K562 (cell line): Measurements from ENCODE around the gene RNPEP. TPM values are rescaled to one million over a fixed set of nuclear protein-coding genes. Genes with fewer than 3 reads are reported as not detected.

Source experiments
- ATF1 ChIP-seq, 2 experiments: fragments of 450-650 bp in 1 of 2; IDR thresholded peaks; 2 replicates each; pipeline ENCODE4 v1.6.1; 2016; ENCODE audit warnings: missing compliant biosample characterization in 1 of 2, missing genetic modification characterization in 1 of 2
- GTF2F1 ChIP-seq: IDR thresholded peaks from 2 replicates; pipeline ENCODE4 v1.6.1; 2011; ENCODE audit warnings: low read depth, low read length, improper control_type of control experiment
- MCM3 ChIP-seq: fragments of 450-650 bp; IDR thresholded peaks from 2 replicates; pipeline ENCODE4 v1.6.1; 2016
- NFXL1 ChIP-seq: fragments of 450-650 bp; formaldehyde crosslinking; IDR thresholded peaks from 2 replicates; pipeline ENCODE4 v1.4.0; 2021; ENCODE audit warnings: mild to moderate bottlenecking
- RB1 ChIP-seq: fragments of 450-650 bp; IDR thresholded peaks from 2 replicates; pipeline ENCODE4 v1.6.1; 2017; ENCODE audit warnings: low read depth, mild to moderate bottlenecking
- RBM17 ChIP-seq: fragments of 200-400 bp; formaldehyde crosslinking; IDR thresholded peaks from 2 replicates; pipeline ENCODE4 v1.6.1; 2017; ENCODE audit warnings: low read depth, mild to moderate bottlenecking, low read length, borderline replicate concordance
- SIX5 ChIP-seq, 2 experiments: IDR thresholded peaks; 2 replicates each; pipeline ENCODE4 v1.6.1; 2011; ENCODE audit warnings: low read length in 2 of 2, borderline replicate concordance in 1 of 2, low read depth in 1 of 2, mild to moderate bottlenecking in 1 of 2, moderate library complexity in 1 of 2; ENCODE audit not compliant: insufficient read depth in 1 of 2
- SRSF3 ChIP-seq: fragments of 200-400 bp; formaldehyde crosslinking; IDR thresholded peaks from 2 replicates; pipeline ENCODE4 v1.6.1; 2016; ENCODE audit warnings: mild to moderate bottlenecking, low read length, moderate library complexity; ENCODE audit not compliant: insufficient read depth
- SUPT5H ChIP-seq: fragments of 450-650 bp; IDR thresholded peaks from 2 replicates; pipeline ENCODE4 v1.6.1; 2016
- ZNF408 ChIP-seq: fragments of 250-450 bp; sonication (Bioruptor Pico); IDR thresholded peaks from 2 replicates; pipeline ENCODE4 v1.4.0; 2020; ENCODE audit warnings: low read depth, mild to moderate bottlenecking, moderate library complexity
- polyA plus RNA-seq, 8 experiments: library from polyadenylated mRNA; depleted of rRNA in 4 of 8; stranded (reverse) in 5 of 8; unstranded in 3 of 8; fragments of >200 nt; fragmentation: Nextera tagmentation in 2 of 8; fragmentation: Illumina TruSeq in 1 of 8; extraction: Ambion mirVana in 2 of 8; extraction: Trizol in 1 of 8; gene quantifications; 2 replicates each; pipeline versions ENCODE4 v1.2.1 to v1.2.3, GENCODE V29; 2011 to 2014; ENCODE audit warnings: inconsistent platforms in 1 of 8, missing spikeins in 1 of 8
- total RNA-seq, 7 experiments: library from RNA; depleted of rRNA in 6 of 7; stranded (reverse); fragments of >200 nt in 6 of 7; fragmentation: Illumina TruSeq in 2 of 7; extraction: Trizol in 2 of 7; gene quantifications; 2 replicates each; pipeline versions ENCODE4 v1.2.1 to v1.2.3, GENCODE V29; 2011 to 2021; ENCODE audit warnings: low replicate concordance in 1 of 7
- TF ChIP-seq, protein P1 (sequence below), 2 experiments: fragments of 450-650 bp; IDR thresholded peaks; 2 replicates each; pipeline ENCODE4 v1.6.1; 2018; ENCODE audit warnings: mild to moderate bottlenecking in 2 of 2, low read depth in 1 of 2; ENCODE audit not compliant: partially characterized antibody in 2 of 2
- TF ChIP-seq, protein P2 (sequence below), 2 experiments: fragments of 450-650 bp in 1 of 2; sonication (generic) in 1 of 2; formaldehyde crosslinking in 1 of 2; IDR thresholded peaks; 2 replicates each; pipeline versions ENCODE4 v1.7.1 to v1.9.0; 2016 to 2022; ENCODE audit warnings: inconsistent platforms in 1 of 2, mild to moderate bottlenecking in 1 of 2, missing genetic modification reagents in 1 of 2

Gene RNPEP
- total and polyA plus RNA-seq, 9 of the 15 experiments (the other 6 are each of a cell fraction or from before 2014, with no cell fraction given), result 27.5 to 131 (median 63.4) TPM

DNA sequence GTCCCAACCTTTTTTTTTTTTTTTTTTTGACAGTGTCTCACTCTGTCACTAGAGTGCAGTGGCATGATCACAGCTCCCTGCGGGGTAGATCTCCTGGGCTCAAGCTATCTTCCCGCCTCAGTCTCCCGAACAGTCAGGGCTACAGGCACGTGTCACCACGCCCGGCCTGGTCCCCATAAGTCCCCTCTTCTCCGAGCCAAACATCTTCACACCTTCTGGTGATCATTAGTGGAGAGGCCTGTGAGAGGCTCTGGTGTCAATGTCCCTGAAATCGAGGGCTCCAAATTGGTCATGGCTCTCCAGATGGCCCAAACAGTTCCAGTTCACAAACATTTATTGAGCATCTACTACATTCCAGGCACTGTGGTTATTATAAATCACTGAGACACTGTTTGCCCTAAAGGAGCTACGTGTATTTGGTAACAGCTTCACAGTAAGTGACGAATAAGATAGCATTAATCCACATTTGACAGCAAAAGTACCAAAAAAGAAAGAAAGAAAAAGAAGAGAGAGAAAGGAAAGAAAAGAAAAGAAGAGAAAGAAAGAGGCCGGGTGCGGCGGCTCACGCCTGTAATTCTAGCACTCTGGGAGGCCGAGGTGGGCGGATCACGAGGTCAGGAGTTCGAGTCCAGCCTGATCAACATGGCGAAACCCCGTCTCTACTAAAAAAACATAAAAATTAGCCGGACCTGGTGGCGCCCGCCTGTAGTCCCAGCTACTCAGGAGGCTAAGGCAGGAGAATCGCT, 28.0 kb upstream of the RNPEP start (continued):
- TF ChIP-seq, protein P1, sequence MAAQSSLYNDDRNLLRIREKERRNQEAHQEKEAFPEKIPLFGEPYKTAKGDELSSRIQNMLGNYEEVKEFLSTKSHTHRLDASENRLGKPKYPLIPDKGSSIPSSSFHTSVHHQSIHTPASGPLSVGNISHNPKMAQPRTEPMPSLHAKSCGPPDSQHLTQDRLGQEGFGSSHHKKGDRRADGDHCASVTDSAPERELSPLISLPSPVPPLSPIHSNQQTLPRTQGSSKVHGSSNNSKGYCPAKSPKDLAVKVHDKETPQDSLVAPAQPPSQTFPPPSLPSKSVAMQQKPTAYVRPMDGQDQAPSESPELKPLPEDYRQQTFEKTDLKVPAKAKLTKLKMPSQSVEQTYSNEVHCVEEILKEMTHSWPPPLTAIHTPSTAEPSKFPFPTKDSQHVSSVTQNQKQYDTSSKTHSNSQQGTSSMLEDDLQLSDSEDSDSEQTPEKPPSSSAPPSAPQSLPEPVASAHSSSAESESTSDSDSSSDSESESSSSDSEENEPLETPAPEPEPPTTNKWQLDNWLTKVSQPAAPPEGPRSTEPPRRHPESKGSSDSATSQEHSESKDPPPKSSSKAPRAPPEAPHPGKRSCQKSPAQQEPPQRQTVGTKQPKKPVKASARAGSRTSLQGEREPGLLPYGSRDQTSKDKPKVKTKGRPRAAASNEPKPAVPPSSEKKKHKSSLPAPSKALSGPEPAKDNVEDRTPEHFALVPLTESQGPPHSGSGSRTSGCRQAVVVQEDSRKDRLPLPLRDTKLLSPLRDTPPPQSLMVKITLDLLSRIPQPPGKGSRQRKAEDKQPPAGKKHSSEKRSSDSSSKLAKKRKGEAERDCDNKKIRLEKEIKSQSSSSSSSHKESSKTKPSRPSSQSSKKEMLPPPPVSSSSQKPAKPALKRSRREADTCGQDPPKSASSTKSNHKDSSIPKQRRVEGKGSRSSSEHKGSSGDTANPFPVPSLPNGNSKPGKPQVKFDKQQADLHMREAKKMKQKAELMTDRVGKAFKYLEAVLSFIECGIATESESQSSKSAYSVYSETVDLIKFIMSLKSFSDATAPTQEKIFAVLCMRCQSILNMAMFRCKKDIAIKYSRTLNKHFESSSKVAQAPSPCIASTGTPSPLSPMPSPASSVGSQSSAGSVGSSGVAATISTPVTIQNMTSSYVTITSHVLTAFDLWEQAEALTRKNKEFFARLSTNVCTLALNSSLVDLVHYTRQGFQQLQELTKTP (IDR thresholded peaks at IDR 0.05; ENCODE audit: low read depth in 1 of 2, partially characterized antibody in 2 of 2), result peak in 1 of 2 experiments; percentile 72
- TF ChIP-seq RB1, result no peak
- TF ChIP-seq, protein P2, sequence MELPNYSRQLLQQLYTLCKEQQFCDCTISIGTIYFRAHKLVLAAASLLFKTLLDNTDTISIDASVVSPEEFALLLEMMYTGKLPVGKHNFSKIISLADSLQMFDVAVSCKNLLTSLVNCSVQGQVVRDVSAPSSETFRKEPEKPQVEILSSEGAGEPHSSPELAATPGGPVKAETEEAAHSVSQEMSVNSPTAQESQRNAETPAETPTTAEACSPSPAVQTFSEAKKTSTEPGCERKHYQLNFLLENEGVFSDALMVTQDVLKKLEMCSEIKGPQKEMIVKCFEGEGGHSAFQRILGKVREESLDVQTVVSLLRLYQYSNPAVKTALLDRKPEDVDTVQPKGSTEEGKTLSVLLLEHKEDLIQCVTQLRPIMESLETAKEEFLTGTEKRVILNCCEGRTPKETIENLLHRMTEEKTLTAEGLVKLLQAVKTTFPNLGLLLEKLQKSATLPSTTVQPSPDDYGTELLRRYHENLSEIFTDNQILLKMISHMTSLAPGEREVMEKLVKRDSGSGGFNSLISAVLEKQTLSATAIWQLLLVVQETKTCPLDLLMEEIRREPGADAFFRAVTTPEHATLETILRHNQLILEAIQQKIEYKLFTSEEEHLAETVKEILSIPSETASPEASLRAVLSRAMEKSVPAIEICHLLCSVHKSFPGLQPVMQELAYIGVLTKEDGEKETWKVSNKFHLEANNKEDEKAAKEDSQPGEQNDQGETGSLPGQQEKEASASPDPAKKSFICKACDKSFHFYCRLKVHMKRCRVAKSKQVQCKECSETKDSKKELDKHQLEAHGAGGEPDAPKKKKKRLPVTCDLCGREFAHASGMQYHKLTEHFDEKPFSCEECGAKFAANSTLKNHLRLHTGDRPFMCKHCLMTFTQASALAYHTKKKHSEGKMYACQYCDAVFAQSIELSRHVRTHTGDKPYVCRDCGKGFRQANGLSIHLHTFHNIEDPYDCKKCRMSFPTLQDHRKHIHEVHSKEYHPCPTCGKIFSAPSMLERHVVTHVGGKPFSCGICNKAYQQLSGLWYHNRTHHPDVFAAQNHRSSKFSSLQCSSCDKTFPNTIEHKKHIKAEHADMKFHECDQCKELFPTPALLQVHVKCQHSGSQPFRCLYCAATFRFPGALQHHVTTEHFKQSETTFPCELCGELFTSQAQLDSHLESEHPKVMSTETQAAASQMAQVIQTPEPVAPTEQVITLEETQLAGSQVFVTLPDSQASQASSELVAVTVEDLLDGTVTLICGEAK (IDR thresholded peaks at IDR 0.05), result no peak
- TF ChIP-seq, protein P2 (CRISPR knock-in tag; IDR thresholded peaks at IDR 0.05), result no peak
- no peak for TF ChIP-seq ATF1 (CRISPR knock-in tag; IDR thresholded peaks at IDR 0.05)
- no peak for TF ChIP-seq ATF1 (tag; IDR thresholded peaks at IDR 0.05)
- no peak for TF ChIP-seq RBM17
- TF ChIP-seq MCM3, result no peak
- TF ChIP-seq SRSF3, result no peak
- no peak for TF ChIP-seq NFXL1 (CRISPR knock-in tag)
- no peak for TF ChIP-seq ZNF408 (CRISPR knock-in tag)
- TF ChIP-seq GTF2F1, result no peak
- TF ChIP-seq SIX5 (IDR thresholded peaks at IDR 0.05; ENCODE audit: borderline replicate concordance in 1 of 2, insufficient read depth in 1 of 2, low read depth in 1 of 2, low read length in 2 of 2), result no peak
- no peak for TF ChIP-seq SUPT5H
